C1 segment of cervical spinal cord (tissue), 14 donors: ENCODE results near the gene AGR3.

Experiments used
- DNase-seq, 14 donors: peaks; one replicate each; lab custom pipeline; 2025; lab: John Stamatoyannopoulos, UW

AGR3 gene

GRCh38 chr7:16881844-16882243, at the start of gene AGR3:
Gene AGR3, minus strand, starts transcription at chr7:16881983. Its CDS starts 3,365 bp downstream, at chr7:16878618.
- no peak for DNase-seq

DNA sequence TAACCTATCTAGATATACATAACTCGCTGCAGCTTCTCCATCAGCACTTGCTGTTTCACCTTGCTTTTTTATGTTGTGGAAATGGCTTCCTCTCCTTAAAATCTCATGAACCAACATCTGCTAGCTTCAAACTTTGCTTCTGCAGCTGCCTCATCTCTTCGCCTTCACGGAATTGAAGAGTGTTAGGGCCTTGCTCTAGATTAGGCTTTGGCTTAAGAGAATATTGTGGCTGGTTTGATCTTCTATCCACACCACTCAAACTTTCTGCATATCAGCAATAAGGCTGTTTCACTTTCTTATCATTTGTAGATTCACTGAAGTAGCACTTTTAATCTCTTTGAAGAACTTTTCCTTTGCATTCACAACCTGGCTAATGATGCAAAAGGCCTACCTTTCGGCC, 49.2 kb upstream of the AGR3 start:
- no peak for DNase-seq

DNA sequence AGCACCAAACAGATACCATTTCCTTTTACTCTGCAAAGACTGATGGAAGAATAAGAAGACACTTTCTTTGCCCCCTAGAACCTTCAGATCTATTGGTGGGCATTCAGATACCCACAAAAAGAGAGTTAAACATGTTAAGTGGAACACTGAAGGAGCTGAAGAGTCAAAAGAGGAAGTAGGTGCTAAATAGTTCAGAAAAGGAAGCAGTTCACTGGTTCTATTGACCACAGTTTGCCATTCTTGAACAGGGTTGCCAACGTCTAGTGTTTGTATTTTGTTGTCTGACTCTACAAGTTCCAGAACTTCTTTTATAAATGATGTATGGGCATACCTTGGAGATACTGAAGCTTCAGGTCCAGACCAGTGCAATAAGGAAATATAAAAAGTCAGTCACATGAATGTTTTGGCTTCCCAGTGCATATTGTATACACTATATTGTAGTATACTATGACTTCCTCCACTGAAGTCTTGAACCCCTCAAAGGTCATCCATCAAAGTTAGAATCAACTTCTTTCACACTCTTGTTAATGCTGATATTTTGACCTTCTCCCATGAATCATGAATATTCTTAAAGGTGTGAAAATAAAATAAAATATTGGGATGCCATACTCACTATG, 47.5 kb upstream of the AGR3 start:
- DNase-seq: no peak

DNA sequence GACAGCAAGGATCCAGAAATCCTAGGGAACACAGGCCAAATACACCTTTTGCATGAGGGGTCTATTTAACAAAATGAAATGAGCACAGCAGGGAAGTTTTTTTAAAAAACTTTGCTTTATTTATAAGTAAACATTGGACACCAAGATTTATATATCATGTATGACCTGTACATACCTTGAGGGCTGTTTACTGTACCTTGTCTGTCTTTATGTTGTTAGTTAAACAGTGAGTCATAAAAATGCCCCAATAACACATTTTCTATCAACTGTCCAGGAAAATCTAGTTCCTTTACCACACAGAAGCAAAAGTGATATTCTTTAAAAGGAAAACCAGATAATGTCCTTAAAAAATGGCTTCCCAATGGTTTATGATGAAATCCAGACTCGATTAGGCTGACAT, 45.1 kb upstream of the AGR3 start:
- DNase-seq: no peak

GRCh38 chr7:16926283-16926682, 44.5 kb upstream of the AGR3 start:
- DNase-seq: no peak

DNA sequence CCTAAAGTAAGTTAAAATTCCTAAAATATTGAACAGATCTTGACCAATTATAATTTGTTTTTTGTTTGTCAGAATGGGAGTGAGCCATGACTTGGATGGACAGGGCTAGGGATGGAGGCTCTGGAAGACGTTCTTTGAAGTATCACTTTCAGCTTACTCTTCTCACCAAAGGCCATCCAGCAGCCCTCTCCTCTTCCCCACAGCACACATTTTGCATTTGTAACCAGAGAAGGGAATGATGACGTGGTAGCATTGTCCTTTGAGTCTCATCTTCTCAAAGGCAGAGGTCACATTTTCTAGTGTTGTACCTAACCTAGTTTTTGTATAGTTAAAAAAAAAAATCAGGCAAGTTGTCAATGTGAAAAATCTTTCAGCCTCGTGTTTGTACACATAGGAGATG, 43.8 kb upstream of the AGR3 start:
- DNase-seq: no peak

DNA sequence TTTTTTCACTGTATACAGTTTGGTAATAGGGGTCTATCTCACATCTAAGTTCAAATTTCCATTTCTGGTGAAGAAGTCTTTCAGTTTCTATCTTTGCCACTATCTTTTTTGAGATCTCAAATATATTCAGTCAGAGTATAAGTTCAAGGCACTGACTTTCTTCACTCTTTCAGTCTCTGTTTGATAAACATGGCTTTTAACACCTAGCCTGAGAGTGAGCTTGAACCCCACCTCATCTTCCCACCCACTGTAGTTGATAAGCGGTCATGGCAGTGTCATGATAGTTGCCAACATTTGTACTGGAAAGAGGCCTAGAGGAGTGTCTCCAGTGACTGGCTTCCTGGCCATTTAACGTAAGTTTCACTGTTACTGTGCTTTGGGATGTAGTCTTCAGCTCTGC, 41.2 kb upstream of the AGR3 start:
- DNase-seq: no peak

- no peak for DNase-seq
Measured at GRCh38 chr7:16921644-16922257, 40.0 kb upstream of the AGR3 start.

- no peak for DNase-seq
Measured at GRCh38 chr7:16921151-16921550, 39.4 kb upstream of the AGR3 start.

GRCh38 chr7:16919440-16919839, 37.7 kb upstream of the AGR3 start:
- no peak for DNase-seq

GRCh38 chr7:16918288-16918895, 36.6 kb upstream of the AGR3 start:
- DNase-seq: no peak

GRCh38 chr7:16916738-16917137, 35.0 kb upstream of the AGR3 start:
- DNase-seq: no peak

- no peak for DNase-seq
Measured at GRCh38 chr7:16916105-16916639, 34.4 kb upstream of the AGR3 start.

DNA sequence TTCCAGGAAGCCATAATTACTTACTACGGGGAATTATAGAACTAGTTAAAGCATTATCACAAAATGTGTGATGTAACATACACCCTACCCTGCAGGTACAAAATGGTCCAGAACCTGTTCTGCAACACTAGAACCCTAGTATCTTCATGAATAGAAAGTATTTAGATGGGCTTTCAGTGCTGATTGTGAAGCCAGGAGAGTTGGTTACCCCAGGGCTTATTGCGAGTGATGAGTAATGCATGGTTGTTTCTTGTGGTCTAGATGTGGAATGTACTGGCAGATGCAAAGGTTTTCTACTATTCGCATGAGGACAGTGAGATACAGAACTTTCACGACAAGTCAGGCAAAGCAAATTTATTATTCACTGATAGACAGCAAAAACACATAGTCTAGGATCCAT, 33.6 kb upstream of the AGR3 start:
- DNase-seq: no peak

DNA sequence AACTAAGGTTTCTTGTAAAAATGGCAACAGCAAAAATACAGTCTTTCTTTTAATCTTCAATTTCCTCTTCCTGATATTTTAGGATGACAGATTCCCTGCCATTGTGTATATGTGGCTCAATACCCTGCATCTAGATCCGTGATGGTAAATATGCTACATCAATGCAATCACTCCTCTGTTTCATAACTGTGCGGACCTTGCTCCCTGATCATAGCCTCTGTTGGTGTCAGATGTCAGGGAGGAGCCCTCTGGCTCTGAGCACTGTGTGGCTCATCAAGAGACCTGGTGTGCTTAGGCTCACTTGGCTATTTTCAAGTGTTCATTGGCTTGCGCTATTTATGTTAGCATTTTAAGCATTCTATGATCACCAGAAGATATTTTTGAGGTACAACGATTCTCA, 33.0 kb upstream of the AGR3 start:
- no peak for DNase-seq

DNA sequence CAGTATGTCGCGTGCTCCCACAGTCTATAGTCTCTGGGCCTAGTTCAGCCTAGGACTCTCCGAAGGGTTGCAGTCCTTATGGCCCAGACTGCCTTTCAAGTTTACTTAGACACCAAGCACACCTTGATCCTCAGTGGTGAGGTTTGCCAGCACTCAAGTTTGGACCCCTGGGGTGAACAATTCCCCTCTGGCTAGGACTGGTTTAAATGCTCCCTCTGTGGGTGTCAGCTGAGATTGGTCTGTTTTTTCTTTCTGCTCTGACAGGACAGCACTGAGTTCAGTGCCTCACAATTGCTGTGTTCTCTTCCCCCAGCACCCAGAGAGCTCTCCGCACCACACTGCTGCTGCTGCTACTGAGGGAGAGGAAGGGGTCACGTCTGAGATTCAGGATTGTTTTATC, 31.9 kb upstream of the AGR3 start:
- DNase-seq: no peak

GRCh38 chr7:16912540-16912939, 30.8 kb upstream of the AGR3 start:
- DNase-seq: no peak

GRCh38 chr7:16908561-16908960, 26.8 kb upstream of the AGR3 start:
- DNase-seq: no peak

DNA sequence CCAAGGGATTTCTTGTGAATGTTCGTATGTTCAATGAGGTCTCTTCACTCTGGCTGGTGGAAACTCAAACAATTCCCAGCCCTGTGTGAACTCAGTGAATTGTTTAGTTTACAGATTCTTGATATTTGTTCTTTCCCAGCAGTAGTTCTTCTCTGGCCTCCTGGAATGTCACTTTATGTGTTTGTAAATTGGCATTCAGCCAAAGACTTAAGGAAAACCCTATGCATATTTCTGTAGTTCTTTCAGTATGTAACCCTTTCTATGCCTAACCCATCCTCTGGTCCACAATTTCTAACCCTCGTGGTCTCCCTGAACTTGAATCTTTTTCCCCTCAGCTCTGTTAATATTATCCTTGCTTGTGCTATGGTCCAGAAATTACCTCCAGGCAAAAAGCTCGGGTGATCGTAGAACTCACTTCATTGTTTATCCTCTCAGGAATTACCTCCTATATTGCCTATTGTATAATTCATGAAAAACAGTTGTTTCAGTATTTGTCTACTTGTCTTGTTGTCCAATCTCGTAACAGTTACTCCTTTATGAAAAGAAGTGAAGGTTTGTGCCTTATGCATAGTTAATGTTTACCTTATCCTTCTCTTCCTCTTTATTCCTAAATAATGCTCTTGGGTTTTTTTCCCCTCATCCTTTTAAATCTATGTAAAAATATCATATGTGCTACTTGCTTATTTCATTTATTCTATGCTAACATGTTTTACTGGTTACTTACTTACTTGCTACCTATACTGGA, 23.7 kb upstream of the AGR3 start:
- DNase-seq: no peak

DNA sequence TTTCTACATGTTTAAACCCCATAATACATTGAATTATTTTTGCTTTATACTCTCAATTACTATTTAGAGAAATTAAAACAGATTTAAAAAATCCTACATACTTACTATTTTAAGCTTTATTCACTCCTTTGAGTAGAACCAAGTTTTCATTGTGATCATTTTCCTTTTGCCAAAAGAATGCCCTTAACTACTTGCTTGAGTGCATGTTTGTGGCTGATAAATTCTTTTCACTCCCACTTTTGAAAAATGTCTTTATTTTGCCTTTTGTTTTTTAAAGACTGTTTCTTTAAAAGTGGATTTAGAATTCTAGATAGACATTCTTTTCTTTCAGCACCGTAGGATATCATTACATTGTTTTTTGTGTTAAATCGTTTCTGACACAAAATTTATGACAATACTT, 22.3 kb upstream of the AGR3 start:
- DNase-seq: no peak

DNA sequence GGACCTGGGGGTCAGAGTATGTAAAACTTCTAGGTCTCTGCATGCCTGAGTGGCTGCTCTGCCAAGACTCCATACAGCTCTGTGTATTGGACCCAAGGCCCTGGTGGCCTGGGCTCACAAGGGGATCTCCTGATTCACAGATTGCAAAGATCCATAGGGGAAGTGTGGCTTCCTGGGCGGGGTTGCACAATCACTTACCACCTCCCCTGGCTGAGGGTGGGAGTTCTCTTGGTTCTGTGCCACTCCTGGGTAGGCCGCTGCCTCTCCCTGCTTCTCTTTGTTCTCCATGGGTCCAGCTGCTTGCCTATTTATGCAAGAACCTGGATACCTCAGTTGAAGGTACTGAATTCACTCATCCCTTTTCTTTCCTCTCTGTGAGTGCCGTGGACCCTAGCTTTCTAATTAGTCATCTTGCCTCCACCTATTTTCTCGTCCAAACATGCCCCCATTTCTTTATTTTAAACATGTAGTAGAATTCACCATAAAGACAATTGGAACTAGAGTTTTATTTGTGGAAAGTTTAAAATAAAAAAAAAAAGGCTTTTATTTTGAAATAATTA, 18.5 kb upstream of the AGR3 start:
- no peak for DNase-seq
